Measurements from ENCODE around the gene SMYD3. TPM values are rescaled to one million over a fixed set of nuclear protein-coding genes. Genes with fewer than 3 reads are reported as not detected.

SMYD3 gene
- total and polyA plus RNA-seq, 9 of the 15 experiments (the other 6 are each of a cell fraction or from before 2014, with no cell fraction given): 128 to 440 (median 197) TPM

DNA sequence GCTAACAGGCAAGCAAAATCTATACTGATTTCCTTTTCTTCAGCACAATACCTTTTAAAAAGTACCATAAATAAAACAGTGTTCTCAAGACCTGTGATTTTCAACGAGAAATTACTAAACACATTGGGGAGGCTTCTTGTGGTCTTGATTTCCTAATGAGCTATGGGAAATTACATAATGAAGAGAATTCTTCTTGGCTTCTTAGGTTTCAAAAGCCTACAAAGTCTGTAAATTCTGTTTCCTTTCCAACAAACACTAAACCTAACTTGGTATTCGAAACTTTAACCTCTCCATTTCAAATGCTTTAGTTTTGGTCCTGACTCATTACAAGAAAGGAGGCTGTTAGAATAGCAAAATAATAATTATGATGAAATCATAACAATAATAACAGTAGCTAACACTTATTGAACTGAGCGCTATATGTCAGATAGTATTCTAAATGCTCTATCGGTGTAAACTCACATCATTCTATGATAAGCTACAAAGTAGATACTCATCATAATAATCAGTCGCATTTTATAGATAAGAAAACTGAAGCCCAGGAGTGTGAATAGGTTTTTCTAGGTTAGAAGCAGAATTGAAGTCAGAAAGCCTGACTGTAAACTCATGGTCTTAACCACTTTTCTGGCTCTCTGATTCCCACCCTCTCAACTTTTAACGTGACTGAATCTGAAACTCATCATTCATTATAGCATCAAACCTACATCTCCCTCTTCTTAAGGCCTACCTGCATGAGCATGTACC lies 486.7 kb downstream of the SMYD3 start (continued):
- TF ChIP-seq CEBPB (tag; IDR thresholded peaks at IDR 0.05) (peak; percentile 31; the same call in 1 of the 2 replicates), BRD9 (IDR thresholded peaks at IDR 0.05; ENCODE audit: low read depth, partially characterized antibody) (no peak), ZNF224 (CRISPR knock-in tag; IDR thresholded peaks at IDR 0.05) (no peak), TAL1 (IDR thresholded peaks at IDR 0.05) (no peak), CHD4 (IDR thresholded peaks at IDR 0.05; ENCODE audit: insufficient read depth, insufficient replicate concordance, low read depth, low read length, poor library complexity, severe bottlenecking) (no peak), HMGN3 (IDR thresholded peaks at IDR 0.05; ENCODE audit: borderline replicate concordance, extremely low read depth, insufficient read length, low read depth, low read length) (no peak), ZNF586 (CRISPR knock-in tag; conservative IDR thresholded peaks at IDR 0.05) (no peak), SMARCA4 (IDR thresholded peaks at IDR 0.05) (no peak), PCBP2 (IDR thresholded peaks at IDR 0.05; ENCODE audit: low read depth, low read length, poor library complexity, severe bottlenecking) (no peak), GABPB2 (CRISPR knock-in tag; conservative IDR thresholded peaks at IDR 0.05) (no peak), JUND (IDR thresholded peaks at IDR 0.05; ENCODE audit: borderline replicate concordance, low read depth, low read length) (no peak), JUND (tag; IDR thresholded peaks at IDR 0.05; ENCODE audit: borderline replicate concordance, low read depth, low read length) (no peak), SMARCC2 (IDR thresholded peaks at IDR 0.05; ENCODE audit: low read depth) (no peak), ZZZ3 (IDR thresholded peaks at IDR 0.05) (no peak), SMARCB1 (IDR thresholded peaks at IDR 0.05; ENCODE audit: insufficient read length, low read depth) (no peak), ZC3H11A (IDR thresholded peaks at IDR 0.05; ENCODE audit: low read depth, low read length) (no peak), SMARCE1 (IDR thresholded peaks at IDR 0.05) (no peak), HNRNPUL1 (IDR thresholded peaks at IDR 0.05; ENCODE audit: low read length) (no peak), TAF15 (IDR thresholded peaks at IDR 0.05; ENCODE audit: low read depth, low read length) (no peak), ZNF561 (CRISPR knock-in tag; conservative IDR thresholded peaks at IDR 0.05) (no peak)
- TF ChIP-seq, protein P1, sequence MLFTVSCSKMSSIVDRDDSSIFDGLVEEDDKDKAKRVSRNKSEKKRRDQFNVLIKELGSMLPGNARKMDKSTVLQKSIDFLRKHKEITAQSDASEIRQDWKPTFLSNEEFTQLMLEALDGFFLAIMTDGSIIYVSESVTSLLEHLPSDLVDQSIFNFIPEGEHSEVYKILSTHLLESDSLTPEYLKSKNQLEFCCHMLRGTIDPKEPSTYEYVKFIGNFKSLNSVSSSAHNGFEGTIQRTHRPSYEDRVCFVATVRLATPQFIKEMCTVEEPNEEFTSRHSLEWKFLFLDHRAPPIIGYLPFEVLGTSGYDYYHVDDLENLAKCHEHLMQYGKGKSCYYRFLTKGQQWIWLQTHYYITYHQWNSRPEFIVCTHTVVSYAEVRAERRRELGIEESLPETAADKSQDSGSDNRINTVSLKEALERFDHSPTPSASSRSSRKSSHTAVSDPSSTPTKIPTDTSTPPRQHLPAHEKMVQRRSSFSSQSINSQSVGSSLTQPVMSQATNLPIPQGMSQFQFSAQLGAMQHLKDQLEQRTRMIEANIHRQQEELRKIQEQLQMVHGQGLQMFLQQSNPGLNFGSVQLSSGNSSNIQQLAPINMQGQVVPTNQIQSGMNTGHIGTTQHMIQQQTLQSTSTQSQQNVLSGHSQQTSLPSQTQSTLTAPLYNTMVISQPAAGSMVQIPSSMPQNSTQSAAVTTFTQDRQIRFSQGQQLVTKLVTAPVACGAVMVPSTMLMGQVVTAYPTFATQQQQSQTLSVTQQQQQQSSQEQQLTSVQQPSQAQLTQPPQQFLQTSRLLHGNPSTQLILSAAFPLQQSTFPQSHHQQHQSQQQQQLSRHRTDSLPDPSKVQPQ (CRISPR knock-in tag; IDR thresholded peaks at IDR 0.05; ENCODE audit: borderline replicate concordance): no peak
- TF ChIP-seq, protein P2, sequence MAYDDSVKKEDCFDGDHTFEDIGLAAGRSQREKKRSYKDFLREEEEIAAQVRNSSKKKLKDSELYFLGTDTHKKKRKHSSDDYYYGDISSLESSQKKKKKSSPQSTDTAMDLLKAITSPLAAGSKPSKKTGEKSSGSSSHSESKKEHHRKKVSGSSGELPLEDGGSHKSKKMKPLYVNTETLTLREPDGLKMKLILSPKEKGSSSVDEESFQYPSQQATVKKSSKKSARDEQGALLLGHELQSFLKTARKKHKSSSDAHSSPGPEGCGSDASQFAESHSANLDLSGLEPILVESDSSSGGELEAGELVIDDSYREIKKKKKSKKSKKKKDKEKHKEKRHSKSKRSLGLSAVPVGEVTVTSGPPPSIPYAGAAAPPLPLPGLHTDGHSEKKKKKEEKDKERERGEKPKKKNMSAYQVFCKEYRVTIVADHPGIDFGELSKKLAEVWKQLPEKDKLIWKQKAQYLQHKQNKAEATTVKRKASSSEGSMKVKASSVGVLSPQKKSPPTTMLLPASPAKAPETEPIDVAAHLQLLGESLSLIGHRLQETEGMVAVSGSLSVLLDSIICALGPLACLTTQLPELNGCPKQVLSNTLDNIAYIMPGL (CRISPR knock-in tag; IDR thresholded peaks at IDR 0.05): no peak
- TF ChIP-seq, protein P3, sequence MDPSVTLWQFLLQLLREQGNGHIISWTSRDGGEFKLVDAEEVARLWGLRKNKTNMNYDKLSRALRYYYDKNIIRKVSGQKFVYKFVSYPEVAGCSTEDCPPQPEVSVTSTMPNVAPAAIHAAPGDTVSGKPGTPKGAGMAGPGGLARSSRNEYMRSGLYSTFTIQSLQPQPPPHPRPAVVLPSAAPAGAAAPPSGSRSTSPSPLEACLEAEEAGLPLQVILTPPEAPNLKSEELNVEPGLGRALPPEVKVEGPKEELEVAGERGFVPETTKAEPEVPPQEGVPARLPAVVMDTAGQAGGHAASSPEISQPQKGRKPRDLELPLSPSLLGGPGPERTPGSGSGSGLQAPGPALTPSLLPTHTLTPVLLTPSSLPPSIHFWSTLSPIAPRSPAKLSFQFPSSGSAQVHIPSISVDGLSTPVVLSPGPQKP (CRISPR knock-in tag; IDR thresholded peaks at IDR 0.05): no peak

All from K562 (cell line).